Activated naive CD8-positive, alpha-beta T cell (primary cell): ENCODE results near the gene G6PC3.
"Not testable (repeated sequence)": the region's sequence is repeated elsewhere in the genome, so short reads cannot be mapped to it uniquely, and the experiment has no call there.

Experiments used
- H3K27ac Mint-ChIP-seq: one replicate; pipeline ENCODE4 v1.8.0; 2021; ENCODE audit warnings: mixed read lengths
- H3K27me3 Mint-ChIP-seq: one replicate; pipeline ENCODE4 v1.8.0; 2021; ENCODE audit warnings: mixed read lengths
- H3K36me3 Mint-ChIP-seq: one replicate; pipeline ENCODE4 v1.8.0; 2021; ENCODE audit warnings: mixed read lengths
- H3K4me1 Mint-ChIP-seq: one replicate; pipeline ENCODE4 v1.8.0; 2021; ENCODE audit warnings: low read depth, mixed read lengths
- H3K4me3 Mint-ChIP-seq: one replicate; pipeline ENCODE4 v1.8.0; 2021; ENCODE audit warnings: mild to moderate bottlenecking, mixed read lengths
- H3K9me3 Mint-ChIP-seq: one replicate; pipeline ENCODE4 v1.8.0; 2021; ENCODE audit warnings: low read depth, mixed read lengths

G6PC3 gene

DNA sequence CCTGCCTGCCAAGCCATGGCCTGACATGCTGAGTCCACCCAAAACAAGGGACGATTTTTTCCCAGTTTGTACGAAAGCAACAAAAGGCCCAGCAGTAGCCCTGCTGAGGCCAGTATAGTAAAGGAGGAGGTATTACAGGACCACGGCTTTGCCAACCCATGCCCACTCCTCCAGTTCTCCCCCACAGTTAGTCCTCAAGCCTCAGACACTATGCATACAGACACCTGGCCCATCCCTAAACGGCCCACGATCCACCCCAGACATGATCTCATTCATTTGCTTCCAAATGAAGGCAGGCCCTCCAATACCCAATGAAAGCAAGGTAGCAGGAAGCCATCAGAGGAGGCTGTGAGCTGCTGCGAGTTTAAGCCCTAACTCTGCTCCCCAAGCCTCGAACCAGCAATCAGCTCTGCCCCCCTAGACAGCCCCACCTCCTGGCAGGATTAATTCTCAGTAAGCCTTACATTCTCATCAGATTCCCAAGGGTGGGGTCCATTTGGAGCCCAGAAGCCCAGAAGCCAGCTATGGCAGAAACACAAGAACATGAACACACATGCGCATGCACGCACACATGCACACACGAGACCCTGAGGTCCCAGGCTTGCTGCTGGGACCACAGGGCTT, 48.0 kb downstream of the G6PC3 start:
- no peaks in the 10 kb centered on the region for H3K36me3 Mint-ChIP-seq
- peak overlapping the region; percentile 51 for H3K27ac Mint-ChIP-seq
- no peak overlapping the region for H3K4me3 Mint-ChIP-seq
- H3K9me3 Mint-ChIP-seq, result no peaks in the 10 kb centered on the region
- no peaks in the 10 kb centered on the region for H3K27me3 Mint-ChIP-seq
- H3K4me1 Mint-ChIP-seq, result peaks cover 38% of the 10 kb centered on the region

DNA sequence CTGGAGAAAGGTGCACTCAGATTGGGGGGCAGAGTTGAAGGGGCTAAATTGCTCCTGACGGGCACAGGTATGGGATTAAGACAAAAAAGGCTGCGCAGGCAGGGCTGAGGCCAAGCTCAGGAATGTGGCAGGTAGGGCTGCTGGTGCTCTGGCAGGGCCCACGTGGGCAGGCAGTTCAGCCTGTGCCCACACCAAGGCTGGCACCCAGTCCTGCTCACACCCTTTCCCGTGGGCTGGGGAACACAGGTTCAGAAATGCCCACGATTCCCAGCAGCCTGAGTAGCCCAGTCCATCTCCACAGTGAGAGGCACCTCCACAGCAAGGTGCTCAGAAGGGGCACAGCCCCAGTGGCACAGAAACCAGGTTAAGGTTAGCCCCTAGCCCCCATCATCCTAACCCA, 48.5 kb downstream of the G6PC3 start:
- peaks cover 41% of the 10 kb centered on the region for H3K4me1 Mint-ChIP-seq
- no peaks in the 10 kb centered on the region for H3K36me3 Mint-ChIP-seq
- H3K27ac Mint-ChIP-seq, result peak overlapping the region; percentile 51
- no peaks in the 10 kb centered on the region for H3K27me3 Mint-ChIP-seq
- H3K4me3 Mint-ChIP-seq, result no peak overlapping the region
- H3K9me3 Mint-ChIP-seq, result no peaks in the 10 kb centered on the region

DNA sequence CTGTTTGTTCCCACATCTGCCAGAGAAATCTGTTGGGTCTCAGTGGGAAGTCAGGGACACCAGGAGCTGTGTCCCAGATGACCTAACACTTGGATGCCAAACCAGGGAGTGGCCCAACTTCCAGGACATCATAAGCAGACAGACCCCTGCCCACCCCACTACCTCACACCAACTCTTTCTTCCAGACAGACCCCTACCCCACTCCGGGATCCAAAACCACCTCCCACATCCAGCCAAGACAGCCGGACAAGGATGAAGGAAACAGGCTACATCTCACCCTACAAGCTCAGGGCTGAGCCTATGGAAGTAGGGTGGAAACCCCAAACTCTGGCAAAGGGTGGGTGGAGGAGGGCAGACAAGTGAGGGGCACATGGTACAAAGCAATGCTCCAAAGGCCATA, 49.3 kb downstream of the G6PC3 start:
- no peaks in the 10 kb centered on the region for H3K9me3 Mint-ChIP-seq
- H3K4me3 Mint-ChIP-seq, result no peak overlapping the region
- no peaks in the 10 kb centered on the region for H3K36me3 Mint-ChIP-seq
- no peaks in the 10 kb centered on the region for H3K27me3 Mint-ChIP-seq
- H3K4me1 Mint-ChIP-seq, result peaks cover 43% of the 10 kb centered on the region
- no peak overlapping the region for H3K27ac Mint-ChIP-seq

GRCh38 chr17:44120281-44120680, 49.7 kb downstream of the G6PC3 start:
- not testable (repeated sequence) for H3K4me3 Mint-ChIP-seq, H3K9me3 Mint-ChIP-seq, H3K36me3 Mint-ChIP-seq, H3K27me3 Mint-ChIP-seq, H3K27ac Mint-ChIP-seq
- H3K4me1 Mint-ChIP-seq, result peaks cover 42% of the 10 kb centered on the region

DNA sequence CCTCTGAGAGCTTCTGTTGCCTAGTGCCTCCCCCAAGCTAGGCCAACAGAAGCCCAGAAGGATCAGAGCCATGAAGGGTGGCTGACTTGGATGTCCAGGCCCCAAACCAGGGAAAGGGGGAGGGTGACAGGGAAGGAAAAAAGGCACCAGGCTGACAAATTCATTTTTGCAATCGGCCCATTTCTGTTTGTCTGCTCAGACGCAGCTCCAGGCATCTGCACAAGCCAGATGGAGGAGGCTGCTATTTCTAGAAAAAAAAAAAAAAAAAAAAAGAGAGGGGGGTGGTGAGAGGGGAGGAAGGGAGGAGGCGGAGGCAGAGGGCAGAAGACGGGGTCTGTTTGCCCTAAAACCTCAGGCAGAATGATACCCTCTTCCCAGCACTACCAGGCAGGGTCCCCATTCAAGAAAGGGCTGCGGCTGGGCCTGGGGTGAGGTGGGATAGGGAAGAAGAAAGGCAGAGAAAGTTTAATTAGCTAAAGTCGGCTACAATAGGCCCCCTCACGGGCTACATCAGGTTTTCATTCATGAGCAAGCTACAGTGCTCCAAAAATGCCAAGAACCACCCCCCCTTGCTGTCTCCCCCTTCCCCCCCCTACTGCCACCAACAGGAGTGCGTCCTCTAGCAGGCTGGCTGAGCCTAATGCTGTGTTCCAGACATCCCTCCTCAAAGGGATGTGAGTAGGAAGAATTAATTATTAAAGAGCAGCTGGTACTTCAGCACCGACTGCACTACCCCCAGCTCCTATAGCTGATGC, 50.5 kb downstream of the G6PC3 start:
- Mint-ChIP-seq H3K27ac (no peak overlapping the region), H3K27me3 (no peaks in the 10 kb centered on the region), H3K9me3 (no peaks in the 10 kb centered on the region), H3K36me3 (no peaks in the 10 kb centered on the region), H3K4me1 (peaks cover 42% of the 10 kb centered on the region), H3K4me3 (peak overlapping the region; percentile 92)

DNA sequence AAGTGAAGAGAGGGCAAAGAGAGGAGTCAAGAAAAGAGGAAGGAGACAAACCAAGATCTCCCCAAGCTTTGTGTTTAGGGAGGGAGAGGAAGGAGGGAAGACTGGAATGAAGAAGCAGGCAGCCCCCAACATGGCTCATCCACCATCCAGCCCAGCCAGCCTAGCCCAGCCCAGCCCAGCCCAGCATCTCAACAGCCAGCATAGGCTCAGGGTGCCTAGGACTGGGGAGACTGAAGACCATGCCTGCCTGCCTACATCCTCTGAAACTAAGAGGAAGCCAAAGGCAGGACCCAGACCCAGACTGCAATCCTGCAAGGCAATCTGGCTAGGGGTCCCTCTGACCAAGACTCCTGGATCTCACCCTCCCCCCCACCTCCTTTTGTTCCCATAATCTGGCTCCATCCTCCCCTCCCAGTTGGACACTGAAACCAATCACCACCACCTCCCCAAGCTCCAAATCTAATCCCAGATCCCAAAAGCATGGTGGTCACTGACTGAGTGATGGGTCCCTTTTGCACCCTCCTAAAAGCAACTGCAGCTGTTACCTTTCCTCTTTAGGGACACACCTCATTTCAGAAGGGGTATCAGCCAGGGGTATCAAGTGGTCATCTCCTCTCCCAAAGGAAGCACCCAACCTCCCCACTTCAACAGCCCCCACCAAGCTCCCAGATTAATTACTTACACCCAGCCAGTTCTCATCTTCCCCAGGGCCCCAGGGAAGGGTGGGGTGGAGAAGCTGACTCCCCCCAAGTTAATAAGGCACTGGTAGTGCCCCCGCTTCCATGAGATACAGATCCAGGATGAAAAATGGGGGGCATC, 51.7 kb downstream of the G6PC3 start:
- Mint-ChIP-seq H3K4me3 (peak overlapping the region; percentile 92), H3K36me3 (no peaks in the 10 kb centered on the region), H3K4me1 (peaks cover 39% of the 10 kb centered on the region), H3K27me3 (no peaks in the 10 kb centered on the region), H3K27ac (peak overlapping the region; percentile 77), H3K9me3 (no peaks in the 10 kb centered on the region)

- Mint-ChIP-seq H3K4me3 (peak overlapping the region; percentile 92), H3K27me3 (no peaks in the 10 kb centered on the region), H3K4me1 (peaks cover 39% of the 10 kb centered on the region), H3K36me3 (no peaks in the 10 kb centered on the region), H3K27ac (peak overlapping the region; percentile 77), H3K9me3 (no peaks in the 10 kb centered on the region)
Measured at GRCh38 chr17:44122816-44123355, 52.4 kb downstream of the G6PC3 start.

GRCh38 chr17:44123356-44124117, 53.0 kb downstream of the G6PC3 start, which contains the start of gene HDAC5:
TSS of gene HDAC5 (minus strand) at chr17:44123641. CDS start at chr17:44117515, 6,126 bp downstream.
- H3K27ac Mint-ChIP-seq, result peak within 1 kb of the TSS; percentile 98
- peak within 1 kb of the TSS; percentile 92 for H3K4me3 Mint-ChIP-seq
- peaks cover 36% of the 10 kb centered on the region for H3K4me1 Mint-ChIP-seq
- H3K9me3 Mint-ChIP-seq, result no peaks in the 10 kb centered on the region
- H3K27me3 Mint-ChIP-seq, result no peaks in the 10 kb centered on the region
- H3K36me3 Mint-ChIP-seq, result no peaks in the 10 kb centered on the region

GRCh38 chr17:44124118-44124438, 53.5 kb downstream of the G6PC3 start:
- Mint-ChIP-seq H3K36me3 (no peaks in the 10 kb centered on the region), H3K4me3 (peak overlapping the region; percentile 91), H3K27ac (peak overlapping the region; percentile 98), H3K9me3 (no peaks in the 10 kb centered on the region), H3K4me1 (peaks cover 32% of the 10 kb centered on the region), H3K27me3 (no peaks in the 10 kb centered on the region)
